HG02623 (cell line): ENCODE data around the gene PTPRQ.

Experiments
- ATAC-seq: cut with Tn5 transposase; IDR thresholded peaks from one replicate; pipeline ENCODE4 v1.9.1; 2021; ENCODE audit warnings: moderate library complexity; ENCODE audit not compliant: unreplicated experiment

The PTPRQ gene

DNA sequence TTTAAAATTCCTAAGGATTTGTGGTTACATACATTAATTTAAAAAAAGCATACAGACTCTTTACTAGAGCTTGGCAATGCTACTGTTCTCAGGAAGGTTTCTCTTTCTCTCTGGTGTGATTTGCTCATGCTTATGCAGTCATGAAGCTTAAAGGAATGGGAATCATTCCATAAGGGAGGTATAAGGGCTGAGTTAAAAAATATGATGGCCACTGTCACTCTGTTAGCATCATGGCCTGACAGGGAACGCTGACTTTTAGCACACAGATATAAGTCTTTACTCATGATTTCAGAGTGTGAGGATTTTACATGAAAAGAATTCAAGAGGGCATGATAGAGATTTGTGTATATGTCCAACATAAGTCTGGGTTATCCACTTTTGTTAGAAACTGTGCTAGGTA, 276.5 kb downstream of the PTPRQ start:
- ATAC-seq = no peak

GRCh38 chr12:80721326-80721725, 277.3 kb downstream of the PTPRQ start:
- no peak for ATAC-seq
